ENCODE data around the gene WARS2.

The WARS2 gene

DNA sequence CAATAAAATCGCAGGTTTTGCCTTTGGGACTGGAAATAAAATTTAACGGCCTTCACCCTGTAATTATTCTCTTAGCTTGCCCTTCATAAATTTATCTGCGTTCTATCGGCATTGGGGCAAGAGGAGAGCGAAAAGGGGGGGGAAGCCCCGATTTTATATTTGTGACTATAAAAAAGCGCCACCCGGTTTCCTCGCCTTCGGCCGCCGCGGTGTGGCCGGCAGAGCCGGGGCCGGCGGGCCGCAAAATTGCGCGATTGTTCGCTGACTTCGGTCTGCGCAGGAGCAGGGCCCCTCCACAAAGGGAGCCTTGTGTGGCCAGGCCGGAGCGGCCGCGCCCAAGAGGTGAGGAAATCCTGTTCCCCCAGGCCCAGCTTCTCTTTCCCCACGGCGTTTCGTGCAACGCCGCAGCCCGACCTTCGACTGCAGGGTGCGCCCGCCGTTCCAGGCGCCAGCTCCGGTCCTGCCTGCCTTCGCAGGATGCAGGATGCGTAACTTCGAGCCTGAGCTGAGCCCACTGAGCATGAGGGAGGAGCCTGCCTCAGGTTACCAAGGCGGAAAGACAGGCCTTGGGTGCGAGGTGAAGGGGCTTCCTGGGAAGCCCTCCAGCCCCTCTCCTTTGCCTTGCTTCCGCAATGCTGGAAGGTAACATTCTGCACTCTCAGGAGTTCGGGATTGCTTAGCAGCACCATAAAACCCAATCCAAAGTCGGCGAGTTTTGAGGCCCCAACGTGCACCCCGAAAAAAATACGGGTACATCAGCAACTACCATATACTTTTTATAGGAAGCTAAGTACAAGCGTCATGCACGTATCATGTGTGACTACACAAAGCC, 147.4 kb downstream of the WARS2 start:
- FAIRE-seq: no peak

DNA sequence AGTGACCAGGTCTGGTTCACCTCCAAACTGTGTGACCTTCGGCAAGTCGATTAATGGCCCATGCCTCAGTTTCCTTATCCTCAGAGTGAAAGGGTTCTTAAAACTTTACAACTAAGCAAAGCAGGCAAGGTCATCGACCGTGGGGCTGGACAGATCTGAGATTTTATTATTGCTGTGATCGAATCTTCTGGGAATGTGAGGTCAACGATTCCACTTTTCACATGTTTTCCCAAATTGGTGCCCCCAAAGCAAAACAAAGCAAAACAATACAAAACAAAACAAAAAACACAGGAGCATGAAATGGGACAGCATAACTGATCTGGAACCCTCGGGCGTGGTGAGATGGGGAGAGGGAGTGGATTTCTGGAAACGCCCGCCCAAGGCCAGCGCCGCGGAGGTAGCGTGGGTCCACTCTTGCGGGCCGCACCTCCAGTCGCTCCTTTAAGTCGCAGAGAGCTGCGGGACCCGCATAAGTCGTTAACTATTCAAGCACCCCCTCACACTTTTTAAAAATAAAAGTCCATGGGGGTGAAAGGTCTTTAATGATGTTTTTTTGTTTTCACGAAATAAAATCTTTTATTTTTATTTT, 148.1 kb downstream of the WARS2 start:
- FAIRE-seq: no peak

DNA sequence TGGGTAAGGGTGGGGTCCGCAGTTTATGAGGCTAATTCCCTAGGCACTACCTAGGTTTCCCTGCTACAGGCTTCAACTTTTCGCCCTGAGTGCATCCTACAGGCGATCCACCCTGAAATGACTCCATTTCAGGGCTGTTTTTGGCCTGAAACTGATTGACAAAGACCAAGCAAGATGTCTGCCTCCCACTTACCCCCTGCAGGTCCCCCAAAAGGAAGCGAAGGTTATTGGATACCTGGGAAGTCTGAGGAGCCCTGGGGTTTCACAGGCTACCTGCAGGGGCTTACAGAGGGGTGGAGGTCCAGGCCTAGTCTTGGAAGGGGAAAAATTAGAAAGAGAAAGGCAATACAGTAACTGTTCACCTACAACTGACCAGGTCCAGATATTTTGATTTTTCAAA, 149.0 kb downstream of the WARS2 start:
- no peak for FAIRE-seq

DNA sequence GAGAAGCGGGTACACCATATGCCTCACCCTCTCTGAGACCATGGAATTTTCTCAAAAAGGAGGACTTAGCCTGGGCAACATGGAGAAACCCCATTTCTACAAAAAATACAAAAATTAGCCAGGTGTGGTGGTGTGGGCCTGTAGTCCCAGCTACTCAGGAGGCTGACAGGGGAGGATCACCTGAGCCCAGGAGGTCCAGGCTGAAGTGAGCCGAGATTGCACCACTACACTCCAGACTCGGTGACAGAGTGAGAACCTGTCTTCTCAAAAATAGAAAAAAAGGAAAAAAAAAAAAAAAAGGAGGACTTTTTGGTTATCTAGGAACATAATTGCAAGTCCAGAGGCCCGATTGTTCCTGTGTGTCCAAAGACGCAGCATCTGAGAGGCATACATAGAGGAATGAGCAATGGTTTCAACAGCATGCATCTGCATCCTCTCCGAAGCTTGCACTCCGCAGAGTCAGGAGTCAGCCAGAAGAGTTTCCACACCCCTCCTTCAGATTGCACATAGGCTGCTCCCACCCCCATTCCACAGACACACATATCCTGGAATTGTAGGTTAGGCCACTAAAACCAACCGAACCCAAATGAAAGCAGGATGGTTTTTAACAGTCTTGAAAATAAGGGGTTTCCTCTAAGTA, 149.8 kb downstream of the WARS2 start:
- no peak for FAIRE-seq

DNA sequence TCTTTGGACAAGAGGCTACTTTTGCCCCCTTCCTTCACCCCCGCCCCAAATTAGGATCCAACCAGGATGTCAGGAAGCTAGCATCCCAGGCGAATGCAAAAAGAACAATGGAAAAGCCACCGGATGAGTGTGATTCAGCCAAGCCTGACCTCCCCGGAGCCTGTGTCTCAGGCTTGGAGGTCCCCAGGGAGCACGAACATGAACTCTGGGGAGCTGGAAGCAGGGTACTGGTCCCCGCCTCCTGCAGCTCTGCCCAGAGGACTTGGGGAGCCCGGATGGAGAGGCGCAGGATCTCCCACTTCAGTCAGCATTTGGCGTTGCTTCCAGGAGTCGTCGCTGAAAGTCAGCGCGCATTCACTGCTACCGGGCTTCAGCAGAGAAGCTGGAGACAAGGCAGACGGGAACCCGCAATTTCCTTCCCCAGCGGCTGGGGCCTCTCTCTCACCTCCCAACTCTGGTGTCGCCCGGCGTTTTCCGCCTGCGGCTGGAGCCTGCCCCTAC, 150.5 kb downstream of the WARS2 start:
- no peak for FAIRE-seq

DNA sequence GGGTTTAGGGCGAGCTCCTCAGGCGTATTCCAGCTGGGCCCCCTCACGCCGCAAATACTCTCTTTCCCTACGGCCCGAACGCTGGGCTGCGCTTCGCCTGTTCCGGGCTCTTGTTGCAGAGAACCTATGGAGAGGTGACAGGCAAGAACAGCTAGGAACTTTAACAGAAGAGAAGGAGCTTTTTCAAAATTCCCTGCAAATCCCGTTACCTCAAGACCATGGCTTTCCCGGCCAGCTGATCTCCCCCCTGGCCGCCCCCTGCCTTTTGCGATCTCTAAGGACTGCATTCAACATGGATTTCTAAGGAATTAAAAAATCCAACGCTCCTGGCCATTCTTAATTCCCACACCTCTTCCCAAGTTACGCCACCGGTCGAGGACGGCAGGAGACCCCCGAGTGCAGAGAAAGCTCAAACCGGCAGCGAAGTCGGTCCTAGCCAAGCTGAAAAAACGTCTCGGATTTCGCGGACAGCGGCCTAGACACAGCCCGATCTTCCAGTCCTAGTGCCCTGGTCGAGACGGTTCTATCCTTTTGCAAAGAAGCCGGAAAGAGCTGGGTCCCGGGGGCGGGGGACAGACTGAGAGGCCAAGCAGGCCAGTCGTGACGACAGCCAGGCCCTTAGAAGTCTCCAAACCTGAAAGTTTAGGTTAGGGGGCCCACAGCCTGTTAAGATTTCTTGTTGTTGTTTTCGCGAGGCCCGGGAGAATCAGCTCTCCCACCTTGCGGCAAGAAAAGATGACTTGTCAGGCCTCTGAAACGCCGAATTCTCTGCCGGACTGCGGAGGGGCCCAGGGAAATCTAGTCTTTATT, 151.2 kb downstream of the WARS2 start:
- no peak for FAIRE-seq

DNA sequence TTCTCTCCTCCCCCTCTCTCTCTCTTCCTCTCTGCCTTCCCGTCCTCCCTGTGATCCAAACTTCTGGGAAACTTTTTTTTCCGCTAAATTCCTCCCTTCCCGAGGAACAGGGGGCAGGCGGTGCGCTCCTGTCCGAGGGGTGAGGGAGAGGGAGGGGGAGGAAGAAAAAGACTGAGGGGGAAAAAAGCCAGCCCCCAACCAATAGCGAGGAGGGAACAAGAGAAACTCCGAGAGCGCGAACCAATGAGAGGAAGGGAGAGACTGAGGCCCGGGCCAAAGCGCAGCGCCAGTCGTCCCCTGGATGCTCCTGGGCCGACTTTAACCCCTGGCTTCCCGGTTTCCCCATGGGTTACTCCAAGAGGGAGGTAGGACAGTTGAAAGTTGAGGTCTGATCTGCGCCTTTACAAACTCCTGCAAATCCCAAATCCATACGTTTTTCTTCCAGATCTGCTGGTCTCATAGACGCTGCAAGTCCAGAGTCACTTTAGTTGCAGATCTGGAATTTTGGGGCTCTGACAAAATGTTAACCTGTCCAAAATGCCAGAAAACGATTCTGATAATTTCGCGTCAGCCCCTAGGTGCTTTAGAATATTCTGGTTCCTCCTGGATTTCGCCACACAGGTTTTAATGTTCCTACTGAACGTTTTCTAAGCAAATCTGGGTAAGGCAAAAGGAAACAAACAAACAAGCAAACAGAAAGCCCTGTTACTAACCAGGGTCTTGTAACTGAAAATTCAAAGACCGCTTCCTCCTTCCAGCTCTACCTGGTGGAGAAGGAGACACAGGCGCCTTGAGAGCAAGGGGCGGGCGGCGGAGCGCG, 152.1 kb downstream of the WARS2 start, which contains the start of gene TBX15:
Gene TBX15 (minus strand): TSS at position 158 of the 820 bp plus-strand sequence. CDS start 548 bp downstream, outside the sequence.
- no peak for FAIRE-seq

DNA sequence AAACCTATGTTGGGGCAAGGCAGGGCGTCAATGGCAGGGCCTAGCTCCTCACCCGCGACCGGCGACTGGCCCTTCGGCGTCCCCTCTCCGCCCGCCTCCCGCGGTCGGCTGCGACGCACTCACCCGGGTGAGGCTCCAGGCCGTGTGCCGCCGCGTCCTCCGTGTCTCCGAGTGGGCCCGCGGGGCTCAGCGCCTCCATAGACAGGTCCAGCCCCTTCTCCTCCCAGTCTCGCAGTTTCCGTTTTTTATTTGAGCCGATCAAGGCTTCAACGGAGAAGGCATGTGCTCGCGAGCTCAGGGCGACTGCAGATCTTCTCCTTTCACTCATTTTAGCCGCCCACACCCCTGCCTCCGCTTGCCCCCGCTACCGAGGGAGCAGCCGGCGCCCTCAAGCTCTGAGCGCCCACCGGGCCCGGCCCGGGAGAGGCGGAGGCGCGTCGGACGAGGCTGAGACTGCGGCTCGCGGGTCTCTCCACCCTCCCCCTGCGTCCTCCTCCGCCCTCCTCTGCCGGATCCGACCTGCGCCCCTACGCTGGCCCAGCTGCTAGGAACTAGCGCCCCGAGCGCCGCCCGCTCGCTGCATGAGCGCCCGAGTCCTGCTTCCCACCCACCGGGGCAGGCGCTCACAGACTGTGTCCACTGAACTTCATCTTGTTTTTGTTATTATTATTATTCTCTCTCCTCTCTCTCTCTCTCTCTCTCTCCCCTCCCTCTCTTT, 152.8 kb downstream of the WARS2 start:
- FAIRE-seq: no peak

DNA sequence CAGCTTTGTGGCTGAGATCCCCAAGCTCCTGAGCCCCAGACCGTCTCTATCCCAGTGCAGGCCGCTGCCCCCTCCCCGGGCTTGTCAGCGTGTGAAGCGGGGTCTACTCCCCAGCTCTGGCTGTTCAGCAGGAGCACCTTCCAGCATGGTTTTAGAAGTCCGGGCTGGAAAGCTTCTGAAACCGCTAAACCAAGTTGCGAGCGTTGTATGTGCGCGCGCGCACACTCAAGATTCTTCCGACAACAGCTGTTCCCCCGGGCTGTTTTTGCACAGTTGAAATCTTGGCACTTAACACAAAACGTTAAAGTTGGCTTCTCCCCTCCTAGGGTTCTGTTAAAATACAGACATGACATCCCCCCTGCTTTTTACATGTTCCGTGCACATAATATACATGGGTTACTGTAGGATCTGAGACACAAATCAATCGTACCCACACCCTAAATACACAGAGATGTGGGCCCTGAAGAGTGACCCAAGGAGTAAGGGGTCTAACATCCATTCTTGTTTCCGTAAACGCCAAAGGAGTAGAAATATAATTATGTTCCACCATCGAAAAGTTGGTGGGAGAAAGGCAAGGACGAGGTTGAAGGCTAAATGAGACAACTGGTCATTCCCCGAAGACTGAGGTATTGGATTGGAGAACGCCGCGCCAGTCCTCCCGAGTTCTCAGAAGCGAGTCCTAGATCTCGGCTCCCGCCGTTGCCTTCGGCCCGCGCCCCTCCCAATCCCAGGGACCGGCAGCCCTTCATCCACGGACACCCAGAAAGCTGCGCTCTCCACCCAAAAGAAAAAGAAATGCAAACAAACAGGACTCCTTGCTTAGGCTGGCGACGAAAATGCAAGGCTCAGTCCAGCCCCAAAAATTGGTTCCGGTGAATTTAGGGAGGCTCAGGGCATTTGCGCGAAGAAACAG, 153.6 kb downstream of the WARS2 start:
- no peak for FAIRE-seq

DNA sequence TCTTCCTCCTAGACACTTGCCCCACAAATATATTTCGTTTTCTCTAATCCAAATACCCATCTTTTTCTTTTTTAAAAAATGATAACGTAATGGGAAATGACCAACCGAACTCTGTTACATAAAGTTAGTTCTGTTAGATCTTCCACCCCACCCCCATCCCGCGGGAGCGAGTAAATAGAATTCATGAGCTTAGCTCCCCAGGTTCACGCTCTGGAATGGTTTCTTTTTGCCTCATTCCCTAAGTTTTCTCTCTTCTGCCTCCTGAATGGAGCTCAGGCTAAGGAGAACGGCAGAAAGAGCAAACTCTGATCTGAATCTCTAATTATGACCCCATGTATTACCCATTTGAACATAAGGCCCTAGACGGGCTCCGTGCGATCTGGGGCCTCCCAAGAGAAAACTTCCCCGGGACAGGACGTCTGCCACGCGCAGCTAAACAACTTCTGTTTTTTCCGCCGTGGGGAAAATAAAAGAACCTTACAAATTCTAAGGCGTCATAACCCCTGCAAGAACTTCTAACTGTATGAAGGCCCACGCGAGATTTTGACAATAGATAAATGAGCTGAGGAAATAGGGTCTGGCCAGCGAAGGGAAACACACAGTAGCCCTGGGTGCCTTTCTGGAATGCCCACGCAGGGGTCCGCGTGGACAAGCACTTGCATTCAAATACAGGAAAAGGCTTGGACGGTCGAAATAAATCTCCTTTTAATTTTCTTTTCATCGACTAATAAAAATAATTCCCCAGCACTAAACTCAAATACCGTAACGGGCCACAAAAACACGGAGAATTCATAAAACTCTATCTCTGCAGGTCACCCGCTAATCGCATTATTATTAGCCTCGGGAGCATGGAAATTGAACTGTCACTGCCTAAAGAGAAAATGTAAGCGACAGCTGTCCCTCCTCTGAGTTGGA, 154.6 kb downstream of the WARS2 start:
- no peak for FAIRE-seq

DNA sequence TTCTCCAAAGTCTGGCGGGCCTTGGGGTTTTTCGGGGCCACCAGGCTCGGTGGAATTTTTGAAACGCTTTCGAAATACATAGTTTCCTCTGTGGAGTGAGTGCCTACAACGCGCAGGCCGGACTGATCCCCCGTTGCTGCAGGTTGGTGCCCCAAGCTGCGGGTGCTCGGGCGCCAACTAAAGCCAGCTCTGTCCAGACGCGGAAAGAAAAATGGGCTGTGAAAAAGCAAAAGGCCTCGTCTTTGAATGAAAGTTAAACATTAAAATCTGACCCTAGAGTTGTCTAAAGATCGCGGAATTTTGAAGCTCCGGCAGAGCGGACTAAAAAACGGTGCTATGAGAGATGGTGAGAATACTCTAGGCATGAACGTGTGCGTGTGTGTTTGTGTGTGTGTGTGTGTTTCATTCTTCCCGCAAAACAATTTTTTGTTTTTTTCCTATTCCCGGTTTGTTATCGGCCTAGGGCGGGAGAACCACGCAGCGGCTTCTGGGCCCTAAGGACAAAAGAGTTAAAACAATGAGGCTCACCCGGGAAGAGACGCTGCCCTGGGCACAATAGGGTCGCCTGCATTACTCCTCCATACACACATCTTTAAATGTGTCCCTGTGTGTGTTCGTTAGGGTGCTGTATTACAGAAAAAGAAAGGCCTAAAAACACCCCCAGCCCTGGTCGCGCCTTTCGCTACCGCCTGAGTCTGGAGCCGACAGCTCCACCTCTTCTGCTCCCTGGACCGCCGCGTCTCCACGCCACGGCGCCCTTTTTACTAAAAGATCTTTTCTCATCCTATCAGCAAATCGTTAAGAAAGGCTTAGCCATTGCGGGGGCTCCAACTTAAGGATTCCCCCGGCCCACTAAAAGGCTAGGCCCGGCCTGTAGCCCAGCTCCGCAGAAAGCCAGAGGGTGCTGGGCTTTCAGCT, 155.5 kb downstream of the WARS2 start:
- FAIRE-seq: no peak

DNA sequence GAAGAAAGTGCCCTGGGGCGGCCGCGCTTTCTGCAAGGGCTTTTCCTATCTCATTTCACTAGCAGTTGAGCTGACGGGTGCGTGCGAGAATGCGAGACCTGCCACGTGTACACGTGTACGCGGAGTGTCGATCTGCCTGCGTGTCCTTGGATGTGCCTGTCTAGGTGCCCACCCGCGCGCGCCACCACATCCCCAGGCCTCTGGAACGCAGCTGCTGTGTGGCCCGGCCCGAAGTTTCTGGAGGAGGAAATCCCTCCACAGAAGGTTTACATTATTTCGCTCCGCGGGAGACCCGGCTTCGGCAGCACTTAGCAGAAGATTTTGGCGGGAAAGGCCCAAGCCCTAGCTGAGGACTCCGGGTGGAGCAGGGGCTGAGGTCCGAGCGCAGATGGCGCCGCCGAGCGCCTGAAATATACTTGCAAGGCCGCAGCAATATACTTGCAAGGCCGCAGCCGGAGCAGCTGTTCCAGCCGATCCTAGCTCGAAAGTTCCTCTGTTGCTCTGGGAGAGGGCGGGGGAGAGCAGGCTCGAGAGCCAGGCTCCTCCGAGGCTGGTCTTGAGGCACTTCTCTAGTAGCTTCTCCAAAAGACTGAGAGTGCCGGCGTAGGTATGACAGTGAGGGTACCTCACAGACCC, 156.2 kb downstream of the WARS2 start:
- no peak for FAIRE-seq

DNA sequence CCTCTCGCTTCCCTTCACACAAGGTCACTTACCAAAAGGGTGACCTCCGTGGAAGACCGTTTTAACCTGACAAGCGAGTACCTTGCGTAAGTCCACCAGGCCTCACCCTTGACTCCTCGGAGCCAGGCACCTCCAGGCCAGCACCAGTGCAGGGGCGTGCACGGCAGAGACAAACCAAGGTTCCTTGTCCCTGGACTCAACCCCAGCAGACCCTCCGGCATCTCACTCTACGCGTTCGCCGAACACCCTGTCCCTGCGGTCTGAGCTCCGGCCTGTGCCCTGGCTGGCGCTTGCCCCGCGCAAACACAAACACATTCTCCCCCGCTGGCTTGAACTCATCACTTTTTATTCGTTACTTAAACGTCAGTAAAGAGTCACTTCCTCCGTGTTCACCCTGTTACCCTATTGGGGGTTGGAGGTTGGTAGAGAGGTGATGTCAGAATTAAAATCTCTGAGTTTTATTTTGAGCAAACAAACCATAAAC, 156.9 kb downstream of the WARS2 start:
- FAIRE-seq: no peak

DNA sequence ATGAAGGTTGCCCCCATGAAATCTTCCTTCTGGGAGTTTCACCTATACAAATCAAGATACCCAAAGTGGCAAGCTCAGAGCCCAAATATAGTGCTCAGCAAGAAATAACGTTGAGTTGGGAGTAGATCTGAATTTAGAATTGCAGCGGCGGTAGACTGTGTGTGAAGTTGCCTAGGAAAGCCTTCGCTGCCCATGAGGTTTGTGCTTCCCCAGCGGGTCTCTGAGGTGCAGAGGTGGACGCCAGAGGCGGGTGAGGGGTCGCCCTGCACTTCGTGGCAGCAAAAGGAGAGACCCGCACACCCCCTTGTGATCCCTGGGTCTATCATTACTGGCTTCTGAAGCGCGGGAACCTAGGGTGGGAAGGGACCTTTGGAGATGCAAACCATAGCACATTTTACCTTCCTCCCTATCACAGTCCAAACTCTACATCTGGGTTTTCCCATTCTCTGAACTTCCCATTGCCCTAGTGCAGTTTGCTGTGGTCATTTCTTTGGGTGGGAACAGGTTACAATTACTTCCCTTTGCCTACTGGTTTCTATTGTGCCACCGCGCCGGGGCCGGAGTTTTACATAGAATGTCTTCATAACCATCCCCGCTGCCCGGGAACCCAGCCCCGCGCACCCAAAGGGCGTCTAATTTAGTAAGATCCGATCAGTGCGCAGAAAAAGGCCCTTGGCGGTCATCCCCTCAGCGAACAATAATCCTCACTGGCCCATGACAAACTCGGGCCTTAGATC, 157.5 kb downstream of the WARS2 start:
- no peak for FAIRE-seq

DNA sequence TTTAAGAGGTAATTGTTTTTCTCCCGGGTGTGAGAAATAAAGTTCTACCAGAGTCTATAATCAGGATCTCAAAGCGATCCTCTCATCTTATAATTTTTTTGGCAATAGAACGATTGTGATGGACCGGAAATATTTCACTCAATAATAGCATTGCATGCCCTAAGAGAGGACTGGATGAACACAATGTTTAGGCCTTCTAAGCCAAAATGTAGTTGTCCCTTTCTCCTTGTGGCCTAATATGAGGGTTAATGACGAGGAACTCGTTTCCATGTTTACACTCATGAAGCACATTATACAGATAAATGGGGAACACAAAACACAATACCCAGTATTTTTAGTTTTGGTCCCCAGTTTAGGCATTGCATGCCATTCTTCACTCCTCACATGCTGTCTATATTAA, 158.2 kb downstream of the WARS2 start:
- no peak for FAIRE-seq

DNA sequence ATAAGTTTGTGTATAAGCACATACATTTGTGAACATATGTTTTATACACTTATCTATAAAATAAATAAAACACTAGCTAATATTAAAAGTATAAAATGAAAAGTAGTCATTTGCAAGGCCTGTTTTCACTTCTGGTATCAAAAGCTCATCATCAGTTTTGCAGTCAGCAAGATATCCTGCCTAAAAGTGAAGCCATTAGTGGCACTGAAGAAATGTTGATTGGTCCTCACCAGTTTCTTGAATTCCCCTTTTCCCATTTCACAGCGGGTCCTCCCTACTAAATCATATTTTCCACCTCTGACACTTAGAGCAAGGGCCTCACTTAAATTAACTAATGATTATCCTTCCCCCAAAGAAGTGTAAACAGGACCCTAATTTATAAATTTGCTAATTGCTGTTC, 159.0 kb downstream of the WARS2 start:
- no peak for FAIRE-seq
